HG02870 (cell line): Measurements from ENCODE around the gene ME3.

ENCODE experiments used
- ATAC-seq: cut with Tn5 transposase; IDR thresholded peaks from one replicate; pipeline ENCODE4 v1.9.1; 2021; ENCODE audit warnings: mild to moderate bottlenecking, moderate library complexity; ENCODE audit not compliant: unreplicated experiment

ME3 gene

DNA sequence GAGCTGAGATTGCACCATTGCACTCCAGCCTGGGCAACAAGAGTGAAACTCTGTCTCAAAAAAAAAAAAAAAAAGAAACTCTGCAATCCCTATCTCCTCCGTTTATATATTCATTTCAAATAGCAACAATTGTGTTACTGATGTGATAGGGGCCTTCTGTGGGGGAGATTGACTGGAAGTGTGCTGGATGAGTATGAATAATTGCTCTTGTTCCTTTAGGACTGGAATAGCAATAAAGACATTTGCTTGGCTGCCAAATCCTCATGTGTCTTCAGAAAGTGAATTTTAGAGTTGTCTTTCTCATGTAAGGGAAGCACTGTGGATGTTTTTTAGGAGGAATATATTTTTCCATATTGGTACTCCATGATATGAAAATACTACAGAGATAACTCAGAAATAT lies 21.1 kb upstream of the ME3 start:
- no peak for ATAC-seq

- ATAC-seq, result no peak
These were observed 20.3 kb upstream of the ME3 start for GRCh38 chr11:86692746-86693145.

DNA sequence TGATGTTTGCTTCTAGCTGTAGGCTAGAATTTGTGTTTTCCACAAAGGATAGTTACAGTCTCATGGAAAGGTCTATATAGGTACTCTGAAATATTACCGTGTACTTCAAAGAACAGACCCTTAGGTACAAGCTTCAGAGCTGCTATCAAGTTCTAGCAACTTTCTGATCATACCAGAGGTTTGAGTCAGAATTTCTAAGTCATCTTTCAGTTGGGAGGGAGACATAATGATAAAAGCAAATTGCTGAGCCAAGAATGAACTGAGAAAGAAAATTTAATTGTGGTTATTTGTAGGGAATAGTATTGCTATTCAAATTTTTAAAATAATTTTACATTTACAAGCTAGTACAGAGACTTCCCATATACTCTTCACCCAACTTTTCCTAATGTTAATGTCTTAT lies 19.9 kb upstream of the ME3 start:
- no peak for ATAC-seq

DNA sequence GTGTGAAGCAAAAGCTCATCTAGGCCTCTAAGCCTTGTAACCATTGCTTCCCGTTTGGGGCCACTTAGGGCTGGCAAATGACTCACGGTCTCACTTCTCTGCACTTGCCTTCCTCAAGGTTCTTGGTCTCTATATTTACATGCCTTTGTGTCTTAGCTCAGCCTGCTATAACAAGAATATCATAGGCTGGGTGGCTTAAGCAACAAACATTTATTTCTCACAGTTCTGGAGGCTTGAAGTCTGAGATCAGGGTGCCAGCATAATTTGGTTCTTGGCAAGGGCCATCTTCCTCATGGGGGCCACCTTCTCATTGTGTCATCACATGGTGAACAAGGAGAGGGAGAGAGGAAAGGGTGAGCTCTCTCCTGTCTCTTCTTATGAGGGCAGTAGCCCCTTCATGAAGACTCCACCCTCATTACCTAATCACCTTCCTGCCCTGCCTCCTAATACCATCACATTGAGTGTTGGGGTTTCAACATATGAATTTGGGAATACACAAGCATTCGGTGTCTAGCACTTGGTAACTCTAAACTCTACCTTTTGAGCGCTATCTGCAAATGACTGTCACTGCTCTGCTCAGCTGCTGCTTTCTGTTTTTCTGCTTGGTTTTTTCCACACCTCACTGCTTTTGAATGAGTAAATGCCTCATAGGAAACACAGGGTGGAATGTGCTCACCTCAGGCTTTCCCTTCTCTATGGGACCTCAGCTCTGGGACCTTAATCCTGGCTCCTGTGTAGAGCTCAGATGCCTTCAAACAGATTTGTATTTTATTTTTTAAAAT lies 16.2 kb upstream of the ME3 start:
- ATAC-seq, result peak; percentile 82

- ATAC-seq, result no peak
These were observed 14.9 kb upstream of the ME3 start for GRCh38 chr11:86687185-86687778.

GRCh38 chr11:86686531-86686930 lies 14.1 kb upstream of the ME3 start:
- no peak for ATAC-seq

GRCh38 chr11:86681483-86681756 lies 9.0 kb upstream of the ME3 start:
- ATAC-seq, result no peak

GRCh38 chr11:86680716-86681482 lies 8.5 kb upstream of the ME3 start:
- no peak for ATAC-seq

DNA sequence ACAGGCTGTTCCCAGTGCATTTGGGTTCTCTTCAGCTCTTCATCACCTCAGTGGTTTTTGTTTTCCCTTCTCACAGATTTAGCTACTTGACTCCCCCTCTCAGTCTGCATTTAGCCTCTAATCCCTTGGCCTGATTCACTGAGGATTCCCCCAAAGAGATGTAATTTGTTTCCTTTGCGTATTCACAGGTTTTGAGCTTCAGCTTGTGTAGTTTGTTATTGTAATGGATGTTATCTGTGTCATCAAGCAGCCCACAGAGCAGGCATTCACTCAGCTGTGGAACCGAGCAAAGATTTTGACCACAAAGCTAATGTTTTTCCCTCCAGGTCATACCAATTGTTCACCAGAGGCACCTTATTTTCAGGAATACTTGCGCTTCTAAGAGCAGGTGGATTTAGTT lies 6.4 kb upstream of the ME3 start:
- no peak for ATAC-seq

- ATAC-seq, result no peak
These were observed 5.9 kb upstream of the ME3 start for GRCh38 chr11:86678296-86678695.

DNA sequence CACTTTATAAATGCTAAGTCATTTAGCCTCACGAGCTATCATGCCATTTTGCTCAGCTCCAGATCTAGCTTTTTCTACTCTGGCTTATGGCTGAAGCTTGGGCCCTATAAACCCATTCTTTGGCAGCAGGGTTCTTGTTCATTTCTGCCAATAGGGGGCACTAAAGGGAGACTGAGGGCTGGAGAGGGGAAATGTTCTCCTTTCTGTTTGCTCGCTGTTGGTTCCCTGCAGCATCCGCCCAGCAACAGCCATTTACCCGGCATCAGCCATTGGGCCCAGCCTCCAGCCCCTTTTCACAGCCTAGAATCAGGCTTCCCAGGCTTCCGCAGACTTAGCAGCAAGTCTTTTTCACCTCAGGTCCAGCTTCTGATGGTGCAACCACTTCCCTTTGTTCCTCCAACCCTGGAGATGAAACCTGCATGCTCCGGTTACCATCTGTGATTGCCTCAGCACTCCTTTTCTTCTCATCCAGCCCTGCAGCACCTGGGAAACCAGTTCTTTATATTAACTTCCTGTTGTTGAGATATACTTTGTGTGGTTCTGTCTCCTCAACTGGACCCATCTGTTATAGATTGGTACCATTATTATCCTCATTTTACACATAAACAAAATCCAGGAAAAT lies 4.2 kb upstream of the ME3 start:
- no peak for ATAC-seq

GRCh38 chr11:86676010-86676409 lies 3.6 kb upstream of the ME3 start:
- no peak for ATAC-seq

- ATAC-seq, result no peak
These were observed 2.6 kb upstream of the ME3 start for GRCh38 chr11:86675017-86675416.

DNA sequence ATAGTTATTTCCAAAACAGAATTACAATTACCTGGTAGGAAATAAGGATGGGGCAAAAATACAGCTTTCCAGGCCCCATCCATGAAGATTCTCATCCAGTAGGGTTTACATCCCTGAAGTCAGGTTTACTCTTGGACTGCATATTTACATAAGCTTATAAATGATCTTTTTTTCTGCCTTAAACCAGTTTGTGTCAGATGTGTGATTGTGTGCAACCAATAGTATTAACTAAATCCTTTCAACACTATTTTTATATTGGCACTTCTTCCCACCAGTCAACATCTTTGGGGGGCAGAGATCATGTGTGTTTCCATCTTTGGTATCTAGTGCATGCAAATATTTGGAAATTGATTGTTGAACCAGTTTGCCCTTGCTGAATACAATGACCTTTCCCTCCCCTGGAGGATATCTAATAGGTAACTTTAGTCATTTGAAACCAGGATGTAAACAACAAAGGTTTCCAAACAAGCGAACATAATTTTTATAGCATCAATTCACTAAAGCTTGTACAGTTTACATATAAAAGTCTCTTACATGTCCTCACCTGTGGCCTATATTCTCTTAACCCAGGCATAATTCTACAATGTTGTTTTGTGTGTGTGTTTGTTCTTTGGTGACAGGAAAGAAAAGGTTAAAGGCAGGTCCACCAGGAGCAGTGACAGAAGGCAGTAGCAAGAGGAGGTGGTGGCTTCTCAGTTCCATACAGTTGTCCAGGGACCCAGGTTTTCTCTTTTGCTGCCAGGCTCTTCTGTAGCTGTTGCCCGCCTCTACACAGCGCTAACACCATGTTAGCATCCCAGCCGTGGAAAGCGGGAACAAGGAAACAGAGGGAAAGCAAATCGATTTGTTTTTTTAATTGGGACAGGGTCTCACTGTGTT lies 1.7 kb upstream of the ME3 start:
- no peak for ATAC-seq

DNA sequence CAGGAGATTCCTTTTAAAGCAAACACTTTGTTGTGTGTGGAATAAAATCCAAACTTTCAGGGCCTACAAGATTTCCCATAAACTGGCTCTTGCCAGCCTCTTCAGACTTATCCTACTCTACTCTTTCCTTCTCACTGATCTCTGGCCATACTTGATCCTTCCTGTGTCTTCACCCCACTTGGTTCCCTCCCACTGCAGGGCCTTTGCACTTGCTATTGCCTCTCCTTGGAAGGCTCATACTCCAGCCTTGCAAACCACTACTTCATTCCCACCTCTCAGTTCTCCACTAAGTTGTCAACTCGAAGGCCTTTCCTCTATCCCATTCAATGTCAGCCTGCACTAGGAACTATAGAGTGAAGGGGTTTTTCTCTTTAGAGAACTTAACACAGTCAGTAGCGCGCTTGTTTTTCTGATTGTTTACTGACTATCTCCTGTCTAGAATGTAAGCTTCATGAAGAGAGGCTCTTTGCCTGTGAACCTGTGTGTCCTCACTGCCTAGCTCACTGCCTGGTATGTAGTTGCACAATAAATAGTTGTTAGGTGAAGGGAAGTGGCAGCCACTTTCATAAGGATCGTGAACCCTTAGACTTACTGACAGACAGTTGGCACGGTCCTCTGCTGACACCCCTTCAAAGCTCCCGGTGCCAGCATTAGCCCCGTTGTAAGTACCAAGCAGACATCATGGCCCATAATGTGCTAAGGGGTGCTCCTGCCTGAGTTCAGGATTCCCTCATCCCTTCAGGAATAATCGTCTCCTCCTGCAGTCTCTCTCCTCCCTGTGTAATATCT lies 833 bp upstream of the ME3 start:
- ATAC-seq, result no peak

DNA sequence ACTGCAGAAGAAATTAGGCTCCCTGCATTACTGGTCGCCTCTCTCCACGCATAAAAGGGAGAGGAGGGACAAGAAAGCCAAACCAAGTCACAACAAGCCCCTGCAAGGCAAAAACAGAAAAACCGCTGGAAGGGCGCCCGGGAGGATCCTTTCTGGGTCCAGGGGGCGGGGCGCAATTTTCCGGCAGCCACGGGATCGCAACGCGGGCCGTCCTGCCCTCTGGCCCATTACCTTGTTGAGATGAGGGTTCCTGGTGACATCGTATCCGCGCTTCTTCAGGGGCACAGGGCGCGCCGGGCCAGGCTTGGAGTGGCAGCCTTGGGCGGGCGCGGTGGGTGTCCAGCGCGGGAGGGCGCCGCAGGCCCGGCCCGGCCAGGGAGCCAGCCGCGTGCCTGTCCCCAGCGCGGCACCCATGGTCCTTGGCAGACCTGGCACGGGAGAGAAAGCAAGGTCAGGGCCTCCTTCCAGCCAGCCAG lies 847 bp downstream of the ME3 start:
- no peak for ATAC-seq

GRCh38 chr11:86670911-86671310 lies 1.5 kb downstream of the ME3 start:
- ATAC-seq, result no peak

GRCh38 chr11:86670181-86670580 lies 2.2 kb downstream of the ME3 start:
- no peak for ATAC-seq

DNA sequence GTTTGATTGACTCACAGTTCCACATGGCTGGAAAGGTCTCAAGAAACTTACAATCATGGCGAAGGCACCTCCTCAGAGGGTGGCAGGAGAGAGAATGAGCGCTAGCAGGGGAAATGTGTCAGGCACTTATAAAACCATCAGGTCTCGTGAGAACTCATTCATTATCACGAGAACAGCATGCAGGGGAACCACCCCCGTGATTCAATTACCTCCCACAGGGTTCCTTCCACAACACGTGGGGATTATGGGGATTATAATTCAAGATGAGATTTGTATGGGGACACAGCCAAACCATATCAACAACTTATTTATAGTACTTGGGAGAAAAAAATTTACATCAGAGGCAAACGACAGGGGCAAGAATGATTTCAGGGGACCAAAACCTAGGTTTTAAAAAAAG lies 3.0 kb downstream of the ME3 start:
- ATAC-seq, result no peak

GRCh38 chr11:86668929-86669328 lies 3.5 kb downstream of the ME3 start:
- no peak for ATAC-seq
